T47D (cell line): Measurements from ENCODE around the gene MXD4.
"Not testable (repeated sequence)": the region's sequence is repeated elsewhere in the genome, so short reads cannot be mapped to it uniquely, and the experiment has no call there.

ENCODE experiments used
- DNase-seq, 2 experiments: peaks; one replicate each; pipeline versions ENCODE4 v3.0.0 to v3.0.0-alpha.2; 2011 to 2012; ENCODE audit warnings: low read depth in 1 of 2, low spot score in 1 of 2
- JUND ChIP-seq: IDR thresholded peaks from 2 replicates; pipeline ENCODE4 v1.6.1; 2012; ENCODE audit warnings: low read depth
- in situ Hi-C: cut with HindIII; loops from 2 replicates; pipeline ENCODE4 v1.10.0; 2016; ENCODE audit warnings: low sequenced_read_pairs, low pct_unique_long_range_greater_than_20kb

The MXD4 gene

DNA sequence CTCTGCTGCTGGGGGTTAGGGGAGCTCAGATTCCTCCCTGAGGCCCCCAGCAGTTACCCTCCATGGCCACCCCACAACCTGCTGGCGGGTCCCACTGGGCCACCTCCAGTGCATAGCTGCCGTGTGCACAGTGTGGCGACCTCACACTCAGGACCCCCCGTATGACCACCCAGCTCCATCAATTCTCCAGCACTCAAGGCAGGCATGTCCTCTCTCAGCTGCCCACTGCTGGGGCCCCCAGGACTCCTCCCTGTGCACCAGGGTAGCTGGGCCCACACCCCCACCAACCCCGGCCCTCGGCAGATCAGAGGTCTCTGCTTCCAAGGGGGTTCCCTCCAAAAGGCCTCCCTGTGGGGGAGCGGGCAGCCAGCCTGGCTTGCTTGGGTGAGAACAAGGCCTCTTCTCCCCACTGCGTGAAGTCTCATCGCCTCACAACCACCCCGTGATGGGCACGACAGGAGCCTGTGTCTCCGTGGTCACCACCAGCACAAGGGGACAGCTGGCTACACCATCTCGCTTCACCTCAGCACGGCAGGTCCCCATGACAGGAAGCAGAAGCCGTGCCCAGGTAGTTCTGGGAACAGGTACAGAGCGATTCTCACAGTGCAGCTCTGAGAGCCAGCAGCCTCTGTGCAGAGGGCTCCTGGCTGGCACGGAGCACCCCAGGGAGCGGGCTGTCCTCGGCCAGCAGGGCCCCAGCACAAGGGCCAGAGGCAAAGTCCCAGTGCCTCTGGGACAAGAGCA lies 15.4 kb downstream of the MXD4 start:
- no peak for TF ChIP-seq JUND
- in situ Hi-C loops: no loop called here
- no peak for DNase-seq

DNA sequence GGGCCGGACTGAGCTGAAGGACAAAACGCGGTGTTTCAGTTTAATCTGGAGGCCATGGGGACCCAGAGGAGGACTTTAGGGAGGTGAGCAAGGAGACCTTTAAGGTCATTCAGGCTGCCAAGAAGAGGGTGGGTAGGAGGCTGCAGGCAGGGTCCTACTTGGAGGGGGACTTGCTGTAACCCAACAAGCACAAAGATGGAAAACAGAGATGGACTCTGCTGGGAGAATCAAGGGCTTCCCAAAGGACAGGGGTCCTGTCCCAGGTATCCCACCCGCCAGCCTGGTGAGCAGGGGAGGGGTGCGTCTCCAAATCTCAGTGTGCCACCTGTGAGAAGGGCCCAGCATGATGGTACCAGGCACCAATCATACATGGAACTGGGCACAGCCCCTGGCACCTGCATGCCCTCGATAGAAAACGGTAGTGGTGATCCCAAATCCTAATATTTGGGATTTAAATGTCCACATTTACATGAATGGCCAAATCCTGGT lies 16.1 kb downstream of the MXD4 start:
- DNase-seq: no peak
- no peak for TF ChIP-seq JUND
- in situ Hi-C loops: no loop called here

DNA sequence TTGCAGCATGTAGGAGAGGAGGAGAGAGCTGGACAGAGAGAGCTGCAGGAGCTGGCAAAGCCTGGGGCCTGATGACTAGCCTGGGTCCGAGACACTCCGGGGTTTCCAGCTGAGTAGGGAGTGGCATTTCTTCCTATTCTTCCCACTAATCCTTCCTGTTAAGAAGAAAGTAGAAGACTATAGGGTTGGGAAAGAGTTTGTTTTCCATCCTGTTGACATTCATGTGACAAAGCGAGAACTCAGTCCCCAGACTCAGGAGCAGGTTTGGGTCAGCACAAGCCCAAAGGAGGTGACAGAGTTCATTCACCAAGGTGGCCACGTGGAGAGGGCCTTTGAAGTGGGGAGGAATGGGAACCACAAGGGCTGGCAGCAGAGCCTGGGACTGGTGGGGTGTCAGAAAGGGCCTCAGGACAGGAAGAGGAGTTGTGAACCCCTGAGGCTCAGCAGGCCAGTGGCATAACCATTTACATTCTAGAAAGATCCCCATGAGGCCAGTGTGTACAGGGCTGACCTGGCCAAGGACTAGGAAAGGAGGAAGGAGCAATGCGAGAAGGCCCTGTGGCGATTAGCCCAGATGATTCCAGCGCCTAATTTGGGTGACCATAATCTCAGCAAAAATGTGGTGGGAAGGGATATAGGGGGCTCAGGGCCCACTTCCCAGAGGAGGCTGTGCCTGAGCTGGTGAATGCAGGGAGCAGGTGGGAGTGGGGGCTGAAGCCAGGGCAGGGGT lies 16.7 kb downstream of the MXD4 start:
- DNase-seq: no peak
- in situ Hi-C loops: no loop called here
- no peak for TF ChIP-seq JUND

DNA sequence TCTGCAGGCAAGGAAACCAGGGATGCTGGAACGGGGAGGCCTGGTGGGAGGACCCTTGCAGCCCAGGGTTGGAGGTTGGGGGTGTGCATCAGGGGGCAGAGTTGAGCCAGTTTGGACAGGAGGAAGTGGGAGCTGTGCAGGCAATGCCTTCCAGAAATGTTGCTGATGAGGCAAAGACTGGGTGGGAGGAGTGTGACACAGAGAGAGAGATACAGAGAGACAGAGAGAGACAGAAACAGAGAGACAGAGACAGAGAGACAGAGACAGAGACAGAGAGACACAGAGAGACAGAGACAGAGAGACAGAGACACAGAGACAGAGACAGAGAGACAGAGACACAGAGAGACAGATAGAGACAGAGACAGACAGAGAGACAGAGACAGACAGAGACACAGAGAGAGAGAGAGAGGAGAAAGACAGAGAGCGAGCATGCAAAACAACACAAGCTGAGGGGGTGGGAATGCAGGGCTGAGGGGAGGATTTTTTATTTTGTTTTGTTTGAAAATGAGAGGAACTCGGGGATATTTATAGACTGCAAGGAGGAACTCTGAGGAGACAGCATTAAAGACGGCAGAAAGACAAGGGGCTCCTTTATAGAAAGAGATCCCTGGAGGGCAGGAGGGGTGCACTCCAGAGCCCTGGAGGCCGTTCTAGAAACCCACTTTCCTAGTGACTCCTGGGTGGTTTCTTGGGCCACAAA lies 18.1 kb downstream of the MXD4 start:
- DNase-seq: no peak
- in situ Hi-C loops: no loop called here
- TF ChIP-seq JUND: no peak

DNA sequence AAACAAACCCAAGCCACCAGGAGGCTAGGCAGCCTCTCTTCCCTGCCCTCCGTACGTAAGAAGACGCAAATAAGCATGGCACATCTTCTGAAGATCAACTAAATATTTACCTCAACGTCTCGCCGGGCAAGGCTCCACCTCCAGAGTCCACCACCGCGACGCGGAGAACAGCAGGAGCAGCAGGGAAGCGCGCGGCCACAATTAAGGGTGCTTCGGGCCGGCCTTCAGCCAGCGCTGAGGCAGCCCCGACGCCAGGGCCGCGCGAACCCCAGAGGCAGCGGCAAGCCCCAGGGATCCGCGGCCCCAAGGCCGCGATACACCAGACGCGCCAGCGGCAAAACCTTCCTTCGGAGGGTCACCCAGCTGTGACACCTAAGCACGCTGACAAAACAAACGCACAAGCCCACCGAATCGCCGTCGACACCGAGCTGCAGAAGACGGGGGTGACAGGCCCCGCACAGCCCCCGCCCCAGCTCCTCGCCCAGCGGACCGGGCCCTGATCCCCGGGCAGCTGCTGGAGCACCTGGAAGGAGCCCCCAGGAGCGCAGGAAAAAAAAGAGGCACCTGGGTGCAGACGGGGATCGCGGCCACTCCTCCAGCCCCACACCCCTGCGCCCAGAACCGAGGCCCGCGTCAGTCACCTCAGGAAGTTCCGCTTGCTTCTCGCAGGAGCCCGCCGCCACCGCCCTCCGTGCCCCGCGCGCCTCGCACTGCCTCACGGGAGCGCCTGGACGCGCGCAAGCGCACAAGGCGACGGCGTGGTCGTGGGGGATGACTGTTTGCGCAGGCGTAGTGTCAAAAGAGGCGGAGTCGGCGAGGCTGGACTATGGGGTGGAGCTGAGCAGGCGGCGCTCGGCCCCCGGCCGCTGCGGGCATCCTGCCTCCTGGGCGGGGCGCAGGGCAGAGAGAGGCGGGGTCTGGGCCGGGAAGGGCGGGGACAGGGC lies 20.2 kb downstream of the MXD4 start, which contains the start of the genes HAUS3 and POLN:
Gene HAUS3, minus strand, starts transcription at position 712 of the 944 bp plus-strand sequence. CDS start 1,175 bp downstream, outside the sequence.
Gene POLN, minus strand, starts transcription at position 712 of the 944 bp plus-strand sequence. CDS start 12,890 bp downstream, outside the sequence.
- TF ChIP-seq JUND: no peak
- in situ Hi-C loops: no loop called here
- DNase-seq: peak; percentile 98 to 99

DNA sequence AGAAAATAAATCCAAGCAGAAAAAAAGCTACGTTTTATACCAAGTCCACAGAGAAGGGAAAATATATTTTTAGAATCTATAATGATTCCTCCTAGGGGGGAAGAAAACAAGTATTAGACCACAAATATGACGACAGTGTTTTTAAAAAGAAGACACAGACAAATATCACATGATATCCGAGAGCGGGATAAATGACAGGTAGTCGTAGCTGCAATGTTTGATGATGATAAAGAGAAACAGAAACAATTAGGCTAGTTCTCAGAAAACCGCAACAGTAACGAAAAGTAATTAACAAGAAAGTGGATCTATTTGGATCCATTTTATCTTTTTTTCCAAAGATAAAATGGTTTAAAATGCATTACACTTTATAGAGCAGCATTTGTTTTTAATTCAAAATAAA lies 20.9 kb downstream of the MXD4 start:
- DNase-seq: no peak
- no peak for TF ChIP-seq JUND
- in situ Hi-C loops: no loop called here

DNA sequence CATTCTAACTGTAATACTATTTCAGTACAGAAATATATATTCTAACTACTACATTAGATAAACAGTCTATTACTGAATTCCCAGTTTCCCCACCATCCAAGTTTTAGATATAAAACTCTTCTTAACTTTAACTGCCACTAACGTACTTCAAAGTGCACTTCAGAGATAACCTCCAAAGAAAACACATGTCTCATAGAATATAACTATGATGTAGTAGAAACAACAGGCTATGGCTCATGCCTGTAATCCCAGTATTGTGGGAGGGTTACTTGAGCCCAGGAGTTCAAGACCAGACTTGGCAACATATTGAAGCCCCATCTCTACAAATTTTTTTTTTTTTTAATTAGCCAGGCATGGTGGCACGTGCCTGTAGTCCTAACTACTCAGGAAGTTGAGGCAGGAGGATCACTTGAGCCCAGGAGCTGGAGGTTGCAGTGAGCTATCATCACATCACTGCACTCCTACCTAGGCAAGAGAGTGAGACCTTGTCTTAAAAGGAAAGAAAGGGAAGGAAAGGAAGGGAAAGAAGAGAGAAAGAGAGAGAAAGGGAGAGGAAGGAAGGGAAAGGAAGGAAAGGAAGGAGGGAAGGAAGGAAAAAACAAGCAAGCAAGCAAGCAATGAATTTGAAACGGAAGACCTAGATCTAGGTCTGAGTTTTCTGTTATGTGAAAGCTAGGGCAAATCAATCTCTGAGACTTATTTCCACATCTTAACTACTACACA lies 24.8 kb downstream of the MXD4 start:
- DNase-seq: no peak
- no peak for TF ChIP-seq JUND
- in situ Hi-C loops: no loop called here

DNA sequence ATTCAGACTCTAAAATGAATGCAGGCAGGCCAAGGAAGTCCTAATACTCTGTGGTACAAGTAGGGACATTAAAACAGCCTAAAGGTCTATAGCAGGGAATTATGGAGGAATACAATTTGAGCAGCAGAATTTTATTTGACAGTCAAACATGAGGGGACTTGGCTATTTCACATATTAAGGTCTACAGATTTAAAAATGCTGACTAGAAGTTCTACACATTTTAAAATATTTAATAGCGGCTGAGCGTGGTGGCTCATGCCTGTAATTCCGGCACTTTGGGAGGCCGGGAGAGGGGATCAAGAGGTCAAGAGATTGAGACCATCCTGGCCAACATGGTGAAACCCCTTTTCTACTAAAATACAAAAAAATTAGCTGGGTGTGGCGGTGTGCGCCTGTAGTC lies 30.8 kb downstream of the MXD4 start:
- DNase-seq: no peak
- in situ Hi-C loops: no loop called here
- TF ChIP-seq JUND: no peak

DNA sequence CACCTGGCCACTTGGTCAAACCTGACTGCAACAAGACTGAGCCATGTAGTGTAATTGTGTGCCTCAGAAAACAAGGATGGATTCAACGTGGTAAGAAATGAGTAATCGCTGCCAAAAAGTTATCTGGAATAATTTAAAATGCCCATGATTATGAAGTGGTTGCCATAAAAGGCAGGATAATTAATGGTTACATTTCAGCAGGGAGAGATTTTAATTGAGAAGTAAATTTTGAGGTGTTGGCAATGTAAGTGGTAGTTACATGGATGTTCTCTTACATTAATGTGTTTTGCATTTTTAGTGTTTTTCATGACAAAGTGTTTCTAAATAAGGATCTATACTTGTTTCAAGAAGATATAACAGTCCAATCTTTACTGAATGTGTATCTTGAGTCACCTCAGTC lies 35.6 kb downstream of the MXD4 start:
- no peak for TF ChIP-seq JUND
- in situ Hi-C loops: no loop called here
- DNase-seq: no peak

DNA sequence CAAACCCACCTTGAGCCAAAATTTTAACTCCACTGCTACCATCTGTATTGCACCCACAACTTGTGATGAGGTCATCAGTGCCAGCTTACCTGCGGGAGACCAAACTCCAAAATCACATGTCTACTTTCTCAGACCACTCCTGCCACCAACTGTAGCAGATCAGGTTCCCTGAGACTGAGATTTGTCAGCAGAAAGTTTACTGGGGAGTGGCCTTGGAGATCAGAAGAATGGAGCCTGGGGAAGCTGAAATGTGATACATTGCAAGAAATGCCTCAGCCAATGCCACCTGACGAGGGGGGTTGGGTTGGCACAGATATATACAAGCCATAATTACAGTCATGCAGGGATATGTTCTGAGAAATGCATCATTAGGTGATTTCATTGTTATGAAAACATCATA lies 39.1 kb downstream of the MXD4 start:
- in situ Hi-C loops: no loop called here
- DNase-seq: peak in 1 of 2 experiments; percentile 45
- TF ChIP-seq JUND: no peak

DNA sequence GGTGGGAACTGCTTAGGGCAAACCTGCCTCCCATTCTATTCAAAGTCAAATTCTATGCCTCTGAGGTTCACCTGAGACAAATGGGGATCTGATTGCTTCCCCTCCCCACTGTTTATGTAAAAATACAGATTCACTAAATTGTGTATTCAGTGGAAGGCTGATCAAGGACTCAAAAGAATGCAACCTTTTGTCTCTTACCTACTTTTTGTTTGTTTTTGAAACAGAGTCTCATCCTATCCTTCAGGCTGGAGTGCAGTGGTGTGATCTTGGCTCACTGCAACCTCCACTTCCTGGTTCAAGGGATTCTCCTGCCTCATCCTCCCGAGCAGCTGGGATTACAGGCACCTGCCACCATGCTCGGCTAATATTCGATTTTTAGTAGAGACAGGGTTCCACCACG lies 40.5 kb downstream of the MXD4 start:
- DNase-seq: not testable (repeated sequence)

More for the DNA sequence above, 40.5 kb downstream of the MXD4 start:
- in situ Hi-C loops: not testable (repeated sequence)
